K562 (cell line): ENCODE data around the gene LIPM.

ENCODE experiments used
- BDP1 ChIP-seq: IDR thresholded peaks from 3 replicates; pipeline ENCODE4 v1.6.1; 2011; ENCODE audit not compliant: insufficient read length, insufficient read depth
- ELK1 ChIP-seq: sonication (generic); formaldehyde crosslinking; IDR thresholded peaks from 2 replicates; pipeline ENCODE4 v1.8.1; 2022; ENCODE audit warnings: missing genetic modification reagents
- EZH2 ChIP-seq: IDR thresholded peaks from 2 replicates; pipeline ENCODE4 v1.6.1; 2012; ENCODE audit warnings: low read depth, mild to moderate bottlenecking, inconsistent platforms, low read length, borderline replicate concordance
- KLF16 ChIP-seq: IDR thresholded peaks from 2 replicates; pipeline ENCODE4 v1.6.1; 2016; ENCODE audit warnings: antibody characterized with exemption
- MCM3 ChIP-seq: fragments of 450-650 bp; IDR thresholded peaks from 2 replicates; pipeline ENCODE4 v1.6.1; 2016
- NCOR1 ChIP-seq: fragments of 450-650 bp; IDR thresholded peaks from 2 replicates; pipeline ENCODE4 v1.6.1; 2016; ENCODE audit warnings: mild to moderate bottlenecking, moderate library complexity
- NFIC ChIP-seq: fragments of 450-650 bp; IDR thresholded peaks from 2 replicates; pipeline ENCODE4 v1.6.1; 2017; ENCODE audit warnings: mild to moderate bottlenecking, inconsistent platforms
- NRF1 ChIP-seq, 2 experiments: fragments of 450-650 bp; IDR thresholded peaks in 1 of 2; conservative IDR thresholded peaks in 1 of 2; 2 replicates each; pipeline ENCODE4 v1.6.1; 2014; ENCODE audit warnings: mild to moderate bottlenecking in 2 of 2
- TRIM24 ChIP-seq, 2 experiments: fragments of 450-650 bp; IDR thresholded peaks; 2 replicates each; pipeline ENCODE4 v1.6.1; 2016
- USF1 ChIP-seq: sonication (generic); formaldehyde crosslinking; IDR thresholded peaks from 2 replicates; pipeline ENCODE4 v1.9.0; 2022; ENCODE audit warnings: mild to moderate bottlenecking, missing genetic modification reagents
- ZNF232 ChIP-seq: sonication (generic); formaldehyde crosslinking; IDR thresholded peaks from 2 replicates; pipeline ENCODE4 v1.8.0; 2022; ENCODE audit warnings: mild to moderate bottlenecking, missing genetic modification reagents

- TF ChIP-seq TRIM24 (IDR thresholded peaks at IDR 0.05) (no peak), ELK1 (no peak), NCOR1 (no peak), EZH2 (no peak), BDP1 (no peak), KLF16 (no peak), ZNF232 (CRISPR knock-in tag) (no peak), NRF1 (conservative IDR thresholded peaks at IDR 0.05 in 1 of 2, IDR thresholded peaks at IDR 0.05 in 1 of 2) (no peak), NFIC (no peak), USF1 (CRISPR knock-in tag) (no peak), MCM3 (no peak)
Observed at GRCh38 chr10:88764110-88764509, 38.4 kb upstream of the LIPM start.
